GDM1 (cell line): ENCODE measurements around the gene TINAGL1.

Experiments used
- DNase-seq: peaks from one replicate; lab custom pipeline; 2025; lab: John Stamatoyannopoulos, UW

Gene TINAGL1

DNA sequence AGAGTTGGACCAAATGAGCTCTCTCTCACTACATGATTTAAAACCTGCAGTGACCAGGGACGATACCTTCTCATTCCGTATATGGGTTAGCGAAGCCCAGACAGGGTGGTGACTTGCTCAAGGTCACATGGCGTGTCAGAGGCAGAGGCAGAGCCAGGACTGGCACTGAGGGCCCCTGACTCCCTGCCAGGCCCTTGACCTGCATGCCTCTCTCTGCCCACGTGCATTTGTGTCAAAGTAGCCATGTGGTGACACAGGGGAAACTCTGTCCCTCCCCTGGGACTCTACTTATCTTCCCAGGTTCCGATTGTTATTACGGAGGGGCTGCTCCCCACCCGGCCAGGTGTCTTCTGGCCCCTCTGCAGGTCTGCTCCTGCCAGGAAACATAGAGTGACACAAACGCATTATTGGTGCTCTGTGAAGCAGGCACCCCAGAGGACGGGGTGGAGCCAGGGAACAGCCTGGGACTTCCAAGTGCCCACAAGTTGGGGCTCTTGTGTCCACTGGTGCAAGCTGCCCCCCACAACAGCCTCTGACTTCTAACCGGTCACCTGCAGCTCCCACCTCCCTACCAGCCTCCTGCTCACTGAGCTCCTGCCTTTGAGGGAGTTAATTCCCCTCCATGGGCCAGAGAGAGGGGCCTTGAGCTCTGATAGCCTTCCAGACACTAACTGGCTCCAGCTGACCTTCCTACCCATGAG, 7.3 kb upstream of the TINAGL1 start:
- no peak for DNase-seq

DNA sequence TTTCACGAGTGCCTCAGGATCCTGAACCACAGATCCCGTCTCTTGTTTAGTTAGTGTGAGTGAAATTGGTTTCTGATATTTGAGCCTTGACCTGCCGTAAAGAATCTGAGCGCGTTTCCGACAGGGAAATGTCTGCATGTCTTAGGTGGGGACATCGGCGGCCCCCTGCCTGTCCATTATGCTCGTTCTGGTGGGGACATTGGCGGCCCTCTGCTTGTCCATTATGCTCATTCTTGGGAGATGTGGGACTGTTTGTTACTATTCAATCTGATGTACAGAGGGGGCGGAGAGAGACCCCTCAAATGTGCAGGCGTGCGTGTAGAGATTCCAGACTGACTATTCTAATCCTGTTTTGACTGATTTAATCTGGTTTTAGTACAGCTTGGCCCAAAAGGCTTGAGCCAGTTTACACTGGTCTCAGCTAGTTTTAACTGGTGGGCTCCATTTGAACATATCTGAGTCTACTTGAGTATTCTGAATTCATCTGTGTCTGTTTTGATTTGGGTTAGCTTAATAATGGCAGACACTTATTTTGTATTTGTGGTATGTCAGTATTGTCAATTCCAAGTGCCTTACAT, 6.6 kb upstream of the TINAGL1 start:
- no peak for DNase-seq

DNA sequence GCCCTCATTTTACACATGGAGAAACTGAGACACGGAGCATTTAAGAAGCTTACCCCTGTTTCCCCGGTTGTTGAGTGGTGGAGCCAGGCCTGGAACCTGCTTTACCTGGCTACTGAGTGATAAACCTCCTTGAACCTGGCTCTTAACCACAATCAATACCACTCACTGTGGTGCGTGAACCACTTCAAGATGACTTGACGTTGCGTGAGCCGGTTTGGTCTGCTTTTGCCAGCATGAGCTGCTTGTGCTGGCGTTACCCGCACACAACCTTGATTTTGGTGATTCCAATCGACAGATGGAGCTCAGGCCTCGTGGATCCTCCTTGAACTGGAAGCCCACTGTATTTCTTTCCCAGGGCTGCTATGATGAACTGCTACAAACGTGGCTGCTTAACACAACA, 6.1 kb upstream of the TINAGL1 start:
- DNase-seq = no peak

DNA sequence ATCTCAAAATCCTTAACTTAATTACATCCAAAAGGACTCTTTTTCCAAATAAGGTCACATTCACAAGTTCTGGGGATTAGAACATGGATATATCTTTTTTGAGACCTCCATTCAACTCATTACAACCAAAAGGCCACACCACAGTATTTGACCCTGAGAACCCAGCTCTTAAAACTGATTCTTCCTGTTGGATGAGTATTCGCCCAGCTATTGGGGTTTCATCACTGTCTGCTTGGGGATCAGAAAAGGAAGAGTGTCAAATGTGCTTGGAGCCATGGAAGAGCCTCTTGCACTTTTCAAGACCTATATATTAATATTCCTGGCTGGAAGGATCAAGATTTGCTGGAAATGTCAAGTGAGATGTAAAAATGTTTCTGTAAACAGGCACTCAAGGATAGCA, 5.4 kb upstream of the TINAGL1 start:
- no peak for DNase-seq

DNA sequence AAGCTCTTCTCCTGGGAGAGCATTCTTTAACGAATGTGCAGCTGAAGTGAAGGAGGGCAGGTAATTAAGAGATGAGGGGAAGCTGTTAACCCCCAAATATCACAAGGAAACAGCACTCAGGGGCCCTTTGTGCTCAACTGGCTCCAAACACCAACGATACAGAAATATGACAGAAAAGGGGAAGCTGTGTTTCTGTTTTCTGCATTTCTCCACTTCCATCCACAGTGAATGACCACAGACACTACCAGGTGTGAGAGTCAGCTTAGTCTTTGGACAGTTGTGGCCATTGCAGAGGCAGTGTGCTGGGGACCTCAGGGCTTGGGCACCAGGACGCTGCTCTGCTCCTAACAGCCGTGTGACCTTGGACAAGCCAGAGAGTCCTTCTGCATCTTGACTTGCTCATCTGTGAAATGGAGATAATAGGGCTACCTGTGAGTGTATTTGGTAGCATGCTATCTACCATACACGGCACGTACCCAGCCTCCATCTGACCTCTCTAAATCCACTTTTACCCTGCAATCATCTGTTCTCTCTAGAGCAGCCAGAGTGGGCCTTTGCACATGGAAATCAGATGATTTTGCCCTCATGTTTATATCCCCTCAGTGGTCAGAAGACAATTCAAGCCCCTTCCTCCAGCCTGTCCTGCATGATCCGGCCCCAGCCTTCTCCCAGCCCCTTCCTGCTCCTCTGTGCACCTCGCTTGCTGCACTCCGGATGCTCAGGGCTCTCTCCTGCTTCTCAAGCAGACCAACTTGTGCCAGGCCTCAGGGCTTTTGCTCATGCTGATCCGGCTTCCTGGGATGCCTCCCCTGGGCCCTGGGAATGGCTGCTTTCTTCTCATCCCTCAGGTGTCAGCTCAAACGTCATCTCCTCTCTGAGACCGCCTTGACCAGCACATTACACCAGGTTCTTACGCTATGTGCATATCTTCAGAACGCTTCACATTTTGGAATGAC, 4.7 kb upstream of the TINAGL1 start:
- DNase-seq = no peak

DNA sequence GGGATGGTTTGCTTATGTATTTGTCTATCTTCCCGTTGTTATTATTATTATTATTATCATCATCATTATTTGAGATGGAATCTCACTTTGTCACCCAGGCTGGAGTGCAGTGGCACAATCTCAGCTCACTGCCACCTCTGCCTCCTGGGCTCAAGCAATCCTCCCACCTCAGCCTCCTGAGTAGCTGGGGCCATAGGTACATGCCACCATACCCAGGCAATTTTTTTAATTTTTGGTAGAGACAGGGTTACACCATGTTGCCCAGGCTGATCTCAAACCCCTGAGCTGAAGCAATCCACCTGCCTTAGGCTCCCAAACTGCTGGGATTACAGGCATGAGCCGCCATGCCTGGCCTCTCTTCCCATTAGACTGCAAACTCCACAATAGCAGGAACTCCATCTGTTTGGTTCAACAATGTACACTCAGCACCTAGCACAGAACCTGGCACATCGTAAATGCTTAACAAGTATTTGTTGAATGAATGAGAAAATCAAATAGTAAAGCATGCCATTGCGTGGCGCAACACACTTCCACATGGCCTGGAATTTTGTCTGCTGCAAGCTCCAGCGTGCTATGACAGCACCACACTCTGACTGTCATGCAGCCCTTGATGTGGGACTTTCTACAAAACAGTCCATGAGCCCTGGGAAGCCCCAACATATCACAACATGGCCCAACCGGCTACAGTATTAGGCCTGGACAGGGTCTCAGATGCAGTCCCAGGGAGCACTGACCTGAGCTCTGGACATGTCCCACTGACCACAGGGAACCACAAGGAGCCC, 3.8 kb upstream of the TINAGL1 start:
- DNase-seq = no peak

DNA sequence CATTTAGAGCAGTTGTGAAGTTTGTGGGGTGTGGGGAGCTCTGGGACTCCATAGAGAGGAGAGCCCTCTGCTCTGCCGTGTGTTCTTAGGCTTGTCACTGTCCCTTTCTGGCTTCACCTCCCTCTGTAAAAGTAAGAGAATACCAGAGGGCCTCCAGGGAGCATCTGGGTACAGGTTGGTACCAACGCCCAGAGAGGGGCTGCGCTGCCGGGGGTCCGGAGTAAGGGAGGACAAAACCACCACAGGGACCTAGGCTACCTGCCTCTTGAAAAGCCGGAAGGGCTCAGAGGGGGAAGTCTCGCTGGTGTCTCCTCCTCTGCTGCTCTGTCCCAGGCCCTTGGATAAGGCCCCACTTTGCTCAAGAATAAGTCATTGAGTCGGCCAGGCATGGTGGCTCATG, 3.1 kb upstream of the TINAGL1 start:
- DNase-seq = no peak

DNA sequence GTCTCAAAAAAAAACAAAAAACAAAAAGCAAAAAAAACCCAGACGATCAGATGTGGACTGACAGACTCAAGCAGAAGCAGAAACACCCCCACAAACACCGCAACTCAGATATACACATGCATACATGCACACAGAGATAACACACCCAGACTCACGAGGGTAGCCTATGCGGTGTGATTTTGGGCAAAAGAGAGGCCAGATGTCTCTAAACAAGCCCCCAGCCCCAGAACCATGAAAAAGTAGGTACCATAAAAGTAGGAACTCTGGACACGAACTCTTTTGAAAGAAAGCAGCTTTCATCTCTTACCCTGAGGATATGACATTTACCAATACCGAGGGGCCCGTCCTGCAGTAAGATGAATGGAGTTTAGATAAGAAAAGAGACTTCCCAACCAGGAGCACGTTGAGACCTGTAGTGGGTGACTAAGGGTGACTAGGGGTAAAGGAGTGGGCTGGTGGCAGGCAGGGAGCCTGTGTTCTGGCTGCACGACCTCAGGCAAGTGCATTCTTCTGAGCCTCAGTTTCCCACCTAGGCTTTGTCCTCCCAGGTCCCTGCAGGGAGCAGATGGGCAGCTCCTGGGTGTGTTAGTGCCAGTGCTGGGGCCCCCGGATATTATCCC, 1.5 kb upstream of the TINAGL1 start:
- no peak for DNase-seq

DNA sequence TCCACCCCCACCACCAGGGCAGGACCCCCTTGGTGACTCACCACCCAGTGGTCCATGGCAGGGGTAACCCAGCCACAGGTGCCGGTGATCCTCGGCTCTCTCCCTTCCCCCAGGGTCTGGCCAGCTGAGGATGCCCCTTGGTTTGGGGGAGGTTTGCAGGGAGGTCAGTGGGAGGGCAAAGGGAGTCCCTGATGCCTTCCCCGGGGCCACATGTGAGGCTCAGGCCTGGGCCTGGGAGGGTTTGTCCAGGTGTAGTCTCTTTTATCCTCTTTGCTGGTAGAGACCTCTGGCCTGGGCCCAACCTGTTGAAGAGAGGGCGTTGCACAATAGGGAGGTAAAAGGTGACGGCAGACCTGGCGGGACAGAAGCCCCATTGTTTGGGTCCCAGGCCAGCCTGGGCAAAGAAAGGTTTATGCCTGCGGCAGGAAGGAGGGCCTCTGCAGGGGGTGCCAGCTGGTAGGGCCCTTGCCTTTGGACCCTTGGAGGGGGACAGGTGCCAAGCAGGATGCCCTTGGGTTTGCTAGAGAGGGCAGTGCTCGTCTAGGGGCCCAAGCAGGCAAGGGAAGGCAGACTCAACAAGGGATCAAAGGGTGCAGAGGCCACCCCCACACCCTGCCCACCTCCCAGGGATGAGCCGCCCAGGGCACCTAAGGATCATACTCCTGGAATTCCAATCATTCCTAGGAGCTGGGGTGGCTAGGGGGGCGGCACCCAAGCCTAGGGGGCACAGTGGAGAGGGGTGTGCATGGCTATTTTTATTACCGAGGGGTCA, 760 bp upstream of the TINAGL1 start:
- no peak for DNase-seq

DNA sequence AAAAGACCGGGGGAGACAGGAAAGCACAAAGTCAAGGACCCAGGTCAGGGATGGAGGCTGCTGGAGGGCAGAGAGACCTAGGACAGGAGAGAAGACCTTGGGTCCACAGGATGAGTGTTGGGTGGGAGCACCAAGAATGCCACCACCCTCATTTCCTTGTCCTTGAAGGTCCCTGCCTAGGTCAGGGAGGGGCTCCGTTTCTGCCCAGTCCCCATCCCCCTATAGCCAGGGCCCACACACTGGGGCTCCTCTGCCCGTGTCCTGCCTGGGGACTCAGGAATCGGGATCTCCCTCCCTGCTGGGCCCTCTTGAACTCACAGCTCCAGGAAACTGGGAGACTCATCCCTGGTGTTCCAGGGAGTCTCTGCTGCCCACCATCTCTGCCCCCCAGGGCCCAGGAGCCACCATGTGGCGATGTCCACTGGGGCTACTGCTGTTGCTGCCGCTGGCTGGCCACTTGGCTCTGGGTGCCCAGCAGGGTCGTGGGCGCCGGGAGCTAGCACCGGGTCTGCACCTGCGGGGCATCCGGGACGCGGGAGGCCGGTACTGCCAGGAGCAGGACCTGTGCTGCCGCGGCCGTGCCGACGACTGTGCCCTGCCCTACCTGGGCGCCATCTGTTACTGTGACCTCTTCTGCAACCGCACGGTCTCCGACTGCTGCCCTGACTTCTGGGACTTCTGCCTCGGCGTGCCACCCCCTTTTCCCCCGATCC, 584 bp downstream of the TINAGL1 start:
- DNase-seq = no peak

DNA sequence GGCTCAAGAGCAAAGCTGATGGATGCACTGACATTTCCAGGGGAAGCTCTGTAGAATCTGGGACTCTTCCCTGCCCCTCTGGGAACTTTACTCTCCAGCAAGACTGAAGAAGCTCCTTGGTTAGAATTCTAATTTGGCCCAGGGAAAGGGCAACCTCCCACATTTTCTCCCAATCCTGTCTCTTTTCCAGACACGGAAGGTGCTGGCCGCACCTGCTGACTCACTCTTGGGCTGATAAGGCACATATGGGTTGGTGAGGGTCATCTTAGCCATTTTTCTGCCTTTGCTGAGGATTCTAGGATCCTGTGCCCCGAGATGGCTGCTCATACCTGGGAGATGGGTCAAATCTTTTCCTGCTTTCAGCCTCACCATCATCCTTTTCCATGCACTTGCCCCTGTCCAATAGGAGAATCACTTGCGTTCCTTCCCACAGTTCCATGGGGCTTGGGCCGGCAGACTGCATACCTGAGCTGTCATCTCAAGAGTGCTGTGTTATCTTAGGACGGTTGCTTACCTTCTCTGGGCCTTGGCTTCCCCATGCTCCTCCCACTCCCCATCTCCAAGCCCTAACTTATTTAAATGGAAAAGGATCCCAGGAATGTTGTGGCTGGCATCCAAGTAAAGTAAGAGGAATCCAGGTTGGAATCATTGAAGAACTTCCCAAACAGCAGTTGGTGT, 1.3 kb downstream of the TINAGL1 start:
- no peak for DNase-seq

DNA sequence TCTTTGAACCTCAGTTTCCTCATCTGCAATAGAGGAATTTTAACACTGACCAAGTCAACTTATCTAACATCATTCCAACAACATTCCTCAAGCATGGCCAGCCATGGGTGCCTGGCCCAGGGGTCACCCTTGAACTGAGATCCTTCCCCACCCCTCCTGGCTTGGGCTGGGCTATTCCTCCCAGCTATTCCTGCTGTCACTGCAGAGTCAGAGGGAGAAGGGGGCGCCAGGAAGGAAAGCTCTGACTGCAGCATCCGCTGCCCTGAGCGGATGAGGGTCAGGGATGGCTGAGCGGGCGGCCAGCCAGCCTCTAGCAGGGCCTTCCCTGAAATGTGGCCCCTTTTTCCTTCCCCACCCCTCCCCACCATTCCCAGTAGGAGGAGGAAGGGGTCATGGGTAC, 3.1 kb downstream of the TINAGL1 start:
- no peak for DNase-seq

DNA sequence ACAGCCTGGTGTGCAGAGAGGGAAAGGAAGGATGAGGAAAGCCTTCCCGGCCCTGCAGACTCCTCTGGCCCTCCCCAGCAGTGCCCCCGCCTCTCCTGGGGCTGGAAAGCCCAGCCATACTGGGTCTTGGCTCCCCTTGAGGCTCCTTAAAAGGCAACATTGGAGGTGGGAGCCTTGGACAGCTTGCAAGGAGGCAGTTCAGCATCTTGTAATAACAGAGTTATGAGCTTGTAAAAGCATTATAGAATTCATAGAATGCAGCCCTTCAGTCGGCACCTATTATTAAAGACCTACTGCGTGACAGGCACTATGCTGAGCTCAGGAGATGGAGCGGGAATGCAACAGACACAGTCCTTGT, 4.2 kb downstream of the TINAGL1 start:
- DNase-seq = no peak

DNA sequence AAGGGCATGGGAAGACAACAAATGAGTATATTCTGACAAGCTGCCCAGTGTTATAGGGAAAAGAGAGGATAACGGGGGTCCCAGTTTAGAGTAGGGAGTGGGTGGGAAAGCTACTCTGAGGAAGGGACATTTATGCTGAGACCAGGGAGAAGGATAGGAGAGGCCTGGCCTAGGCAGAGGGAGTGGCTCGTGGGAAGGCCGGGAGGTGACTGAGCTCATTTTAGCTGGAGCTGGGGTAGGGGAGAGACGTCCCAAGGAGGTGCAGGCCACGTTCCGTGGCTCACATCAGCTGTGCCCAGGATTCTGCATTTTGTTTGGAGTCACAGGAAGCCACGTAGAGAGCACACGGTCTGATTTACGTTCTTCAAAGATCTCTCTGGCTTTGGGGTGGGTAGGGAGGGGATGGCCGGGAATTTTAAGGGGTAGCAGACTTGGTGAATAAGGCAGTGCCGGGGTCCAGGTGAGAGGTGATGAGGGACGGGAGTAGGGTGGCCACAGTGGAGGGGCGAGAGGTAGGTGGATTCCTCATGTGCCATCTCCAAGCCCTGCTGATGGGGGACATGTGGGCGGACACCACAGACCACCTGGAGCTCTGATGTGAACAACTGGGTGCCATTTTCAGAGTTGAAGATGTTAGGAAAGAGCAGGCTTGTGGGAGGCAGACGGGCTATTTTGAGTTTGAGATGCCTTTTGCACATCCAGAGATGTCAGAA, 4.7 kb downstream of the TINAGL1 start:
- no peak for DNase-seq

DNA sequence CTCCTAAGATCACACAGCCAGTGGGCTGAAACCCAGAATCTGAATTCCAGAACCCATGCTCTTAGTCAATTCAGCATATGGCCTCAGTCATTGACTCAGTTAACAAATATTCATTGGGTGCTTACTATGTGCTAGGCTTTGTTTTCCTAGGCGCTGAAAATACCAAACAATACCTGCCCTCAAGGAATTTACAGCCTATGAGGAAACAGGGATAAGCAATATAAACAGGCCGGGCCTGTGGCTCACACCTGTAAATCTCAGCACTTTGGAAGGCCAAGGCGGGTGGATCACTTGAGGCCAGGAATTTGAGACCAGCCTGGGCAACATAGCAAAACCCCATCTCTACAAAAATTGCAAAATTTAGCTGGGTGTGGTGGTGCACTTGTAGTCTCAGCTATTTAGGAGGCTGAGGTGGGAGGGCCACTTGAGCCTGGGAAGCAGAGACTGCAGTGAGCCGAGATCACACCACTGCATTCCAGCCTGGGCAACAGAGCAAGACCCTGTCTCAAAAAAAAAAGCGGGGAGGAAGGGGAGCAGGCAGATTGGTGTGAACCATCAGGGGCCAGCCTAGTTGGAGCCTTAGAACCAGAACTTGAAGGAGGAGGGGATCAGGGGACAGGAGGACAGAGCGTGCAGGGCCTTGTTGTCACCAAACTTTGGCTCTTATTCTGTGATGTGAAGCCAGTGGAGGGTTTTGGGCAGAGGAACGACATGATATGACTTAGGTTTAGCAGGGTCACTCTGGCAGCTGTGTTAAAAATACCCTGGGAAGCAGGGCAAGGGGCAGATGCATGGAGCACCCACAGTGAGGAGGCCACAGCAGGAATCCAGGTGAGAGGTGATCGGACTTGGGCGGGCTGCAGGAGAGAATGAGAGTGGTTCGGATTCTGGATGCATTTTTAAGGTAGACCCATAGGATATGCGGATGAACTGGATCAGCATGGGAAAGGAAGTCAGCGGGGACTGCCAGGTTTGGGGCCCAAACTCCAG, 5.8 kb downstream of the TINAGL1 start:
- DNase-seq = no peak

DNA sequence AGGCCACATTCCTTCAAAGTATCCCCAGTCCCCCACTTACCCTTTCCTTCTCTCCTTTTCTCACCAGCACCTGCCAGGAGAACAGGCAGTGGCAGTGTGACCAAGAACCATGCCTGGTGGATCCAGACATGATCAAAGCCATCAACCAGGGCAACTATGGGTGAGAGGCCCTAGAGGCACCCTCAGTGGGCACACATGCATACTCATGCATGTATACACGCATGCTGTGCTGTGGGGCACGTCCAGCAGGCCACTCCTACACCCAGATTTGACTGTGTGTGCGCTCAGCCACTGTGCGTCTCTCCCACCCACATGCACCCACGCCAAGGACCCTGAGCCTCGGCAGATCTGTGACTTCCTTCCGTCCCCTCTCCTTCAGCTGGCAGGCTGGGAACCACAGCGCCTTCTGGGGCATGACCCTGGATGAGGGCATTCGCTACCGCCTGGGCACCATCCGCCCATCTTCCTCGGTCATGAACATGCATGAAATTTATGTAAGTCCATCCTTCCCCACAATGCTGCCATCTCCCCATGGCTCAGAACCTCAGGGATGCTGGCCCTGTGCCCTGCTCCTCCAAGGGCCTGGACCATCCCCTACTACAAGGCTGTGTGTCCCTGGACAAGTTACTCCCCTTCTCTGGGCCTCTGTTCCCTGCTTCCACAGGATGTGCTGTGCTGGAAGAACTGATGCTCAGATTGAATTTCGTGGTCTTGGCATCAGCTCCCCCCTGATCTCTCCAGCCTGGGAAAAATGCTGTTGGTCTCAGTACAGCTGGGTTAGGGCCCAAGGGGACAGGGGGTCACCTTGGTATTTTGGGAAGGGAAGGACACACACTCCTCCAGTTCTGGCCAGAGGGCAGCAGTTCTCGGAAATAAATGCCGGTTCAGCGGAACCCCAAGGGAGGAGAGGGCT, 7.0 kb downstream of the TINAGL1 start:
- DNase-seq = no peak
